ENCODE data around the gene CDK8.

The CDK8 gene

GRCh38 chr13:26449063-26449848, 195.3 kb downstream of the CDK8 start:
- no peak for DNase-seq

Data from effector CD4-positive, alpha-beta T cell (primary cell).